Effector memory CD4-positive, alpha-beta T cell (primary cell): ENCODE results near the gene WDR38.

Source experiments
- DNase-seq, 3 donors: peaks; one replicate each; pipeline ENCODE4 v3.0.0-alpha.2; 2020
- H3K27ac ChIP-seq: 2 replicates; pipeline ENCODE4 v1.7.0; 2013; ENCODE audit warnings: mild to moderate bottlenecking, low read length, moderate library complexity; ENCODE audit not compliant: insufficient read depth, poor library complexity, severe bottlenecking
- H3K27me3 ChIP-seq: replicated peaks from 2 replicates; pipeline ENCODE4 v1.7.0; 2013; ENCODE audit warnings: mild to moderate bottlenecking, low read length; ENCODE audit not compliant: insufficient read depth, control insufficient read depth, poor library complexity, severe bottlenecking
- H3K36me3 ChIP-seq: 2 replicates; pipeline ENCODE4 v1.7.0; 2013; ENCODE audit warnings: mild to moderate bottlenecking, low read length, moderate library complexity; ENCODE audit not compliant: control insufficient read depth, insufficient read depth
- H3K4me1 ChIP-seq: 2 replicates; pipeline ENCODE4 v1.7.0; 2013; ENCODE audit warnings: low read length, mild to moderate bottlenecking; ENCODE audit not compliant: control insufficient read depth, insufficient read depth, poor library complexity, severe bottlenecking
- H3K4me3 ChIP-seq: 2 replicates; pipeline ENCODE4 v1.7.0; 2013; ENCODE audit warnings: low read length, low read depth, mild to moderate bottlenecking; ENCODE audit not compliant: insufficient read depth, poor library complexity, severe bottlenecking
- H3K9me3 ChIP-seq: 2 replicates; pipeline ENCODE4 v1.7.0; 2013; ENCODE audit warnings: mild to moderate bottlenecking, low read length, moderate library complexity; ENCODE audit not compliant: control insufficient read depth

WDR38 gene

GRCh38 chr9:124813501-124814163 lies 39.6 kb upstream of the WDR38 start:
- Histone ChIP-seq H3K9me3 (no peaks in the 10 kb centered on the region), H3K27me3 (no peaks in the 10 kb centered on the region), H3K27ac (no peak overlapping the region), H3K4me3 (no peak overlapping the region), H3K4me1 (no peaks in the 10 kb centered on the region), H3K36me3 (no peaks in the 10 kb centered on the region)
- no peak for DNase-seq

- DNase-seq, result no peak
Measured at GRCh38 chr9:124814164-124814535, 39.1 kb upstream of the WDR38 start.

GRCh38 chr9:124815601-124816000 lies 37.7 kb upstream of the WDR38 start:
- no peak for DNase-seq
- Histone ChIP-seq H3K27ac (no peak overlapping the region), H3K27me3 (no peaks in the 10 kb centered on the region), H3K36me3 (no peaks in the 10 kb centered on the region), H3K4me3 (no peak overlapping the region), H3K4me1 (no peaks in the 10 kb centered on the region), H3K9me3 (no peaks in the 10 kb centered on the region)

More at GRCh38 chr9:124814164-124814535, 39.1 kb upstream of the WDR38 start:
- no peaks in the 10 kb centered on the region for H3K4me1 ChIP-seq
- H3K27me3 ChIP-seq, result no peaks in the 10 kb centered on the region
- no peaks in the 10 kb centered on the region for H3K9me3 ChIP-seq
- no peak overlapping the region for H3K27ac ChIP-seq
- no peak overlapping the region for H3K4me3 ChIP-seq
- no peaks in the 10 kb centered on the region for H3K36me3 ChIP-seq

GRCh38 chr9:124818431-124819281 lies 34.6 kb upstream of the WDR38 start:
- no peaks in the 10 kb centered on the region for H3K27me3 ChIP-seq
- H3K9me3 ChIP-seq, result no peaks in the 10 kb centered on the region
- no peak for DNase-seq
- H3K4me3 ChIP-seq, result no peak overlapping the region
- no peaks in the 10 kb centered on the region for H3K4me1 ChIP-seq
- no peak overlapping the region for H3K27ac ChIP-seq
- no peaks in the 10 kb centered on the region for H3K36me3 ChIP-seq

GRCh38 chr9:124820698-124821623 lies 32.3 kb upstream of the WDR38 start:
- Histone ChIP-seq H3K4me1 (no peaks in the 10 kb centered on the region), H3K27me3 (no peaks in the 10 kb centered on the region), H3K4me3 (no peak overlapping the region), H3K36me3 (no peaks in the 10 kb centered on the region), H3K9me3 (no peaks in the 10 kb centered on the region), H3K27ac (no peak overlapping the region)
- no peak for DNase-seq

GRCh38 chr9:124828489-124829333 lies 24.5 kb upstream of the WDR38 start:
- Histone ChIP-seq H3K36me3 (no peaks in the 10 kb centered on the region), H3K9me3 (no peaks in the 10 kb centered on the region), H3K4me3 (no peak overlapping the region), H3K27me3 (no peaks in the 10 kb centered on the region), H3K27ac (no peak overlapping the region), H3K4me1 (no peaks in the 10 kb centered on the region)
- no peak for DNase-seq

- Histone ChIP-seq H3K27me3 (no peaks in the 10 kb centered on the region), H3K4me3 (no peak overlapping the region), H3K4me1 (no peaks in the 10 kb centered on the region), H3K9me3 (no peaks in the 10 kb centered on the region), H3K36me3 (no peaks in the 10 kb centered on the region), H3K27ac (no peak overlapping the region)
- no peak for DNase-seq
Measured at GRCh38 chr9:124829334-124829669, 24.0 kb upstream of the WDR38 start.

GRCh38 chr9:124830593-124830992 lies 22.7 kb upstream of the WDR38 start:
- H3K27ac ChIP-seq, result no peak overlapping the region
- H3K9me3 ChIP-seq, result no peaks in the 10 kb centered on the region
- DNase-seq, result no peak
- no peak overlapping the region for H3K4me3 ChIP-seq
- H3K36me3 ChIP-seq, result no peaks in the 10 kb centered on the region
- no peaks in the 10 kb centered on the region for H3K27me3 ChIP-seq
- H3K4me1 ChIP-seq, result no peaks in the 10 kb centered on the region

- H3K36me3 ChIP-seq, result no peaks in the 10 kb centered on the region
- H3K27ac ChIP-seq, result no peak overlapping the region
- H3K4me1 ChIP-seq, result no peaks in the 10 kb centered on the region
- no peaks in the 10 kb centered on the region for H3K27me3 ChIP-seq
- H3K4me3 ChIP-seq, result no peak overlapping the region
- H3K9me3 ChIP-seq, result no peaks in the 10 kb centered on the region
- DNase-seq, result no peak
Measured at GRCh38 chr9:124831642-124832364, 21.5 kb upstream of the WDR38 start.
